Liver (tissue), 3 donors: ENCODE results near the gene EHD2.

Experiments
- ATF3 ChIP-seq: IDR thresholded peaks from 2 replicates; pipeline ENCODE4 v1.6.1; 2016; ENCODE audit warnings: antibody characterized with exemption
- CTCF ChIP-seq: fragments of 150-350 bp; IDR thresholded peaks from 2 replicates; pipeline ENCODE4 v1.5.1; 2017; ENCODE audit warnings: improper control_type of control experiment, low read depth, low read length; ENCODE audit not compliant: missing input control
- JUND ChIP-seq, 2 donors: IDR thresholded peaks; 2 replicates each; pipeline ENCODE4 v1.6.1; 2016; ENCODE audit warnings: antibody characterized with exemption in 2 of 2
- NR2F2 ChIP-seq: IDR thresholded peaks from 2 replicates; pipeline ENCODE4 v1.6.1; 2016; ENCODE audit warnings: antibody characterized with exemption
- YY1 ChIP-seq: IDR thresholded peaks from 2 replicates; pipeline ENCODE4 v1.6.1; 2016; ENCODE audit warnings: antibody characterized with exemption, mild to moderate bottlenecking
- donor health status: healthy.
- donor health status: healthy.

- no peak for TF ChIP-seq CTCF
- TF ChIP-seq JUND (IDR thresholded peaks at IDR 0.05): no peak
- no peak for TF ChIP-seq YY1
- no peak for TF ChIP-seq NR2F2
- TF ChIP-seq ATF3: no peak
Observed at GRCh38 chr19:47730910-47731309, 17.7 kb downstream of the EHD2 start.
